ENCODE results near the gene SNAP47.

Gene SNAP47

GRCh38 chr1:227769936-227770494 lies 34.8 kb downstream of the SNAP47 start:
- no peak for DNase-seq

- no peak for DNase-seq
Observed at GRCh38 chr1:227770812-227771211, 35.6 kb downstream of the SNAP47 start.

GRCh38 chr1:227771326-227771725 lies 36.1 kb downstream of the SNAP47 start:
- DNase-seq = no peak

- no peak for DNase-seq
Observed at GRCh38 chr1:227771771-227772170, 36.5 kb downstream of the SNAP47 start.

GRCh38 chr1:227773558-227773957 lies 38.3 kb downstream of the SNAP47 start:
- DNase-seq = no peak

- DNase-seq = peak; percentile 61
Observed at GRCh38 chr1:227774051-227774731, 39.0 kb downstream of the SNAP47 start.

- no peak for DNase-seq
Observed at GRCh38 chr1:227774821-227775661, 39.8 kb downstream of the SNAP47 start.

GRCh38 chr1:227775841-227776240 lies 40.6 kb downstream of the SNAP47 start:
- DNase-seq = no peak

GRCh38 chr1:227776331-227776771 lies 41.1 kb downstream of the SNAP47 start:
- DNase-seq = no peak

GRCh38 chr1:227777156-227777555 lies 41.9 kb downstream of the SNAP47 start:
- no peak for DNase-seq

- no peak for DNase-seq
Observed at GRCh38 chr1:227777646-227778045, 42.4 kb downstream of the SNAP47 start.

- no peak for DNase-seq
Observed at GRCh38 chr1:227778401-227778947, 43.2 kb downstream of the SNAP47 start.

- DNase-seq = no peak
Observed at GRCh38 chr1:227779021-227779441, 43.8 kb downstream of the SNAP47 start.

GRCh38 chr1:227779685-227780084 lies 44.5 kb downstream of the SNAP47 start:
- DNase-seq = no peak

GRCh38 chr1:227780101-227781044 lies 45.1 kb downstream of the SNAP47 start:
- no peak for DNase-seq

- no peak for DNase-seq
Observed at GRCh38 chr1:227781314-227781930, 46.2 kb downstream of the SNAP47 start.

- no peak for DNase-seq
Observed at GRCh38 chr1:227782226-227782625, 47.0 kb downstream of the SNAP47 start.

GRCh38 chr1:227785094-227785804 lies 50.0 kb downstream of the SNAP47 start:
- DNase-seq = no peak

GRCh38 chr1:227785805-227786671 lies 50.8 kb downstream of the SNAP47 start:
- no peak for DNase-seq

Data from NCI-H510A (cell line).